NCI-H345 treated with DMSO at 0.1 percent for 48 hours (cell line): ENCODE results near the gene PRPSAP1.
"Not testable (repeated sequence)": the region's sequence is repeated elsewhere in the genome, so short reads cannot be mapped to it uniquely, and the experiment has no call there.

Experiments used
- DNase-seq: peaks from one replicate; lab custom pipeline; 2025; ENCODE audit not compliant: unreplicated experiment; lab: John Stamatoyannopoulos, UW

Gene PRPSAP1

GRCh38 chr17:76267581-76268001 is 86.1 kb downstream of the PRPSAP1 start:
- DNase-seq = not testable (repeated sequence)

- no peak for DNase-seq
Measured at GRCh38 chr17:76267051-76267576, 86.6 kb downstream of the PRPSAP1 start.

- no peak for DNase-seq
Measured at GRCh38 chr17:76266244-76266938, 87.3 kb downstream of the PRPSAP1 start.

- DNase-seq = peak; percentile 12
Measured at GRCh38 chr17:76265624-76266243, 88.0 kb downstream of the PRPSAP1 start.

GRCh38 chr17:76264755-76265623 is 88.7 kb downstream of the PRPSAP1 start, which contains the start of gene UBALD2:
TSS of gene UBALD2 (plus strand) at chr17:76265348. CDS start at chr17:76265506, 158 bp downstream.
- peak; percentile 97 for DNase-seq

GRCh38 chr17:76264425-76264754 is 89.3 kb downstream of the PRPSAP1 start:
- DNase-seq = no peak

GRCh38 chr17:76263896-76264295 is 89.8 kb downstream of the PRPSAP1 start:
- no peak for DNase-seq

- DNase-seq = no peak
Measured at GRCh38 chr17:76262732-76263344, 90.9 kb downstream of the PRPSAP1 start.

- DNase-seq = no peak
Measured at GRCh38 chr17:76261421-76262215, 92.1 kb downstream of the PRPSAP1 start.

- no peak for DNase-seq
Measured at GRCh38 chr17:76260669-76261068, 93.0 kb downstream of the PRPSAP1 start.

GRCh38 chr17:76260220-76260619 is 93.5 kb downstream of the PRPSAP1 start:
- DNase-seq = no peak
